Vagina (tissue), 2 donors: Measurements from ENCODE around the gene KCNA5. TPM values are rescaled to one million over a fixed set of nuclear protein-coding genes. Genes with fewer than 3 reads are reported as not detected.
A peak's percentile ranks its signal among the peaks of the same experiment; 100 is the strongest.

Source experiments
- DNase-seq, 2 donors: peaks; one replicate each; pipeline ENCODE4 v3.0.0-alpha.2; 2017; ENCODE audit errors: extremely low spot score in 2 of 2
- H3K27ac ChIP-seq: fragments of 200-600 bp; sonication (generic); one replicate; pipeline ENCODE4 v1.5.1; 2019
- H3K27me3 ChIP-seq: fragments of 200-600 bp; sonication (generic); one replicate; pipeline ENCODE4 v1.5.1; 2019
- H3K36me3 ChIP-seq, 2 donors: fragments of 200-600 bp; sonication (generic); one replicate each; pipeline ENCODE4 v1.5.1; 2017 to 2019
- H3K4me1 ChIP-seq: fragments of 200-600 bp; sonication (generic); one replicate; pipeline ENCODE4 v1.5.1; 2019
- H3K4me3 ChIP-seq, 2 donors: fragments of 200-600 bp; sonication (generic); 1 replicate in 1 of 2; 2 replicates in 1 of 2; pipeline ENCODE4 v1.5.1; 2016 to 2019
- H3K9me3 ChIP-seq: fragments of 200-600 bp; sonication (generic); one replicate; pipeline ENCODE4 v1.5.1; 2019
- POLR2A ChIP-seq, 2 donors: fragments of 450-650 bp; IDR thresholded peaks; one replicate each; pipeline ENCODE4 v1.6.1; 2017; ENCODE audit warnings: antibody characterized with exemption in 2 of 2, mild to moderate bottlenecking in 2 of 2, moderate library complexity in 2 of 2
- POLR2AphosphoS5 ChIP-seq, 2 donors: sonication (generic); formaldehyde crosslinking; IDR thresholded peaks; one replicate each; pipeline ENCODE4 v1.9.0; 2017; ENCODE audit warnings: antibody characterized with exemption in 2 of 2, mild to moderate bottlenecking in 2 of 2, low read depth in 1 of 2; ENCODE audit not compliant: insufficient read depth in 1 of 2
- intact Hi-C: fragments of 100-400 bp; cut with DNase I; formaldehyde crosslinking; loops from one replicate; pipeline ENCODE4 v1.15.1; 2023
- total RNA-seq: library from RNA; depleted of rRNA; stranded (reverse); fragments of >200 nt; gene quantifications from one replicate; pipeline ENCODE4 v1.2.3, GENCODE V29; 2016
- TF ChIP-seq, protein P1 (sequence below), 3 experiments: fragments of 450-650 bp in 2 of 3; fragments of 200-600 bp in 1 of 3; sonication (generic) in 1 of 3; IDR thresholded peaks; one replicate each; pipeline ENCODE4 v1.5.1; 2017 to 2019; ENCODE audit warnings: antibody characterized with exemption in 3 of 3, mild to moderate bottlenecking in 2 of 3, moderate library complexity in 2 of 3

The KCNA5 gene
- total RNA-seq, 1 donor from 2014 or later: not detected

- no peaks in the 10 kb centered on the region for H3K36me3 ChIP-seq
- H3K4me3 ChIP-seq: no peak overlapping the region
- TF ChIP-seq, protein P1, sequence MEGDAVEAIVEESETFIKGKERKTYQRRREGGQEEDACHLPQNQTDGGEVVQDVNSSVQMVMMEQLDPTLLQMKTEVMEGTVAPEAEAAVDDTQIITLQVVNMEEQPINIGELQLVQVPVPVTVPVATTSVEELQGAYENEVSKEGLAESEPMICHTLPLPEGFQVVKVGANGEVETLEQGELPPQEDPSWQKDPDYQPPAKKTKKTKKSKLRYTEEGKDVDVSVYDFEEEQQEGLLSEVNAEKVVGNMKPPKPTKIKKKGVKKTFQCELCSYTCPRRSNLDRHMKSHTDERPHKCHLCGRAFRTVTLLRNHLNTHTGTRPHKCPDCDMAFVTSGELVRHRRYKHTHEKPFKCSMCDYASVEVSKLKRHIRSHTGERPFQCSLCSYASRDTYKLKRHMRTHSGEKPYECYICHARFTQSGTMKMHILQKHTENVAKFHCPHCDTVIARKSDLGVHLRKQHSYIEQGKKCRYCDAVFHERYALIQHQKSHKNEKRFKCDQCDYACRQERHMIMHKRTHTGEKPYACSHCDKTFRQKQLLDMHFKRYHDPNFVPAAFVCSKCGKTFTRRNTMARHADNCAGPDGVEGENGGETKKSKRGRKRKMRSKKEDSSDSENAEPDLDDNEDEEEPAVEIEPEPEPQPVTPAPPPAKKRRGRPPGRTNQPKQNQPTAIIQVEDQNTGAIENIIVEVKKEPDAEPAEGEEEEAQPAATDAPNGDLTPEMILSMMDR (IDR thresholded peaks at IDR 0.05): no peak
- TF ChIP-seq POLR2A (IDR thresholded peaks at IDR 0.05): no peak
- TF ChIP-seq POLR2AphosphoS5 (IDR thresholded peaks at IDR 0.05; ENCODE audit: insufficient read depth in 1 of 2, low read depth in 1 of 2): no peak
- DNase-seq: no peak
- H3K27me3 ChIP-seq: no peaks in the 10 kb centered on the region
- H3K9me3 ChIP-seq: no peaks in the 10 kb centered on the region
- no peak overlapping the region for H3K27ac ChIP-seq
- no peaks in the 10 kb centered on the region for H3K4me1 ChIP-seq
- intact Hi-C loops: no loop called here
These were observed 4.8 kb upstream of the KCNA5 start for GRCh38 chr12:5038781-5039311.

DNA sequence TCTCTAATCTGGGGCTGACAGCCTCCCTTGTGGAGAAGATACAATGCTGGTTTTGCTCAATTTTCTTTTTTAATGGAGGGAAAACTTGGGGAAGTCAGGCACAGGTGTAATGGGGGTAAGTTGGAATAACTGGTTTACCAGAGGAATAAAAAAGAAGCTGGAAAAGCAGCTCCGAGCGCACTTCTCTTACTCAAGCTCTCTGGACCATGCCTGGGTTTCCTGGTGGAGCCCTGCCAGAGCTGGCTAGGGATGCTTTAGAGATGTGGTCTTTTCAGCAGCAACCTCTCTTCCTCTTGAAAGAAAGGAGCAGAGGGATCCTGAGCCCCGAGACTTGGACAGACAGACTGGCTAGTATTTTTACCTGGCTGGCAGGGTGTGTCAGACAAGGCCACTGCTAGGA, 3.9 kb upstream of the KCNA5 start:
- Histone ChIP-seq H3K4me1 (no peaks in the 10 kb centered on the region), H3K36me3 (no peaks in the 10 kb centered on the region), H3K9me3 (no peaks in the 10 kb centered on the region), H3K27me3 (no peaks in the 10 kb centered on the region), H3K27ac (no peak overlapping the region), H3K4me3 (no peak overlapping the region)
- intact Hi-C loops: no loop called here
- DNase-seq: no peak
- TF ChIP-seq POLR2AphosphoS5 (IDR thresholded peaks at IDR 0.05; ENCODE audit: insufficient read depth in 1 of 2, low read depth in 1 of 2): no peak
- TF ChIP-seq POLR2A (IDR thresholded peaks at IDR 0.05): no peak
- TF ChIP-seq, protein P1 (IDR thresholded peaks at IDR 0.05): no peak

DNA sequence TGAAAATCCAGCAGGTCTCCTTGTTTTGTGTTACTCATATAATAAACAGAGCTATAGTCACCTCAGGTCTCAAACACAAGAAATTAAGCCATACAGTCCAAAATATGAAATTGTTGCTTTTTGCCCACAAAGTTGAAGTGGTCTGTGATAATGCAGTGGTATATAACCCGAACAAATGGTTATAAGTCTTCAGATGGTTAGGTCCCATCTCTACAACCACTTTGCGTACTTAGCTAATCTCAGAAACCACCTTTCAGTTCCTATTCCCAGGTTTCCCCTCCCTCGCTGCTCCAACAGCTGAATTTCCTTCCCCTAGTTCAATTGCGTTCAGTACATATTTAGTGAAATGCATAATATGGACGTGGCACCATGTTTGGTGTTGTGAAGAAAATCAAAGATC, 3.3 kb upstream of the KCNA5 start:
- no peaks in the 10 kb centered on the region for H3K9me3 ChIP-seq
- H3K27me3 ChIP-seq: no peaks in the 10 kb centered on the region
- no peaks in the 10 kb centered on the region for H3K36me3 ChIP-seq
- H3K4me1 ChIP-seq: no peaks in the 10 kb centered on the region
- no peak for DNase-seq
- TF ChIP-seq, protein P1 (IDR thresholded peaks at IDR 0.05): no peak
- H3K27ac ChIP-seq: no peak overlapping the region
- intact Hi-C loops: no loop called here
- no peak overlapping the region for H3K4me3 ChIP-seq

DNA sequence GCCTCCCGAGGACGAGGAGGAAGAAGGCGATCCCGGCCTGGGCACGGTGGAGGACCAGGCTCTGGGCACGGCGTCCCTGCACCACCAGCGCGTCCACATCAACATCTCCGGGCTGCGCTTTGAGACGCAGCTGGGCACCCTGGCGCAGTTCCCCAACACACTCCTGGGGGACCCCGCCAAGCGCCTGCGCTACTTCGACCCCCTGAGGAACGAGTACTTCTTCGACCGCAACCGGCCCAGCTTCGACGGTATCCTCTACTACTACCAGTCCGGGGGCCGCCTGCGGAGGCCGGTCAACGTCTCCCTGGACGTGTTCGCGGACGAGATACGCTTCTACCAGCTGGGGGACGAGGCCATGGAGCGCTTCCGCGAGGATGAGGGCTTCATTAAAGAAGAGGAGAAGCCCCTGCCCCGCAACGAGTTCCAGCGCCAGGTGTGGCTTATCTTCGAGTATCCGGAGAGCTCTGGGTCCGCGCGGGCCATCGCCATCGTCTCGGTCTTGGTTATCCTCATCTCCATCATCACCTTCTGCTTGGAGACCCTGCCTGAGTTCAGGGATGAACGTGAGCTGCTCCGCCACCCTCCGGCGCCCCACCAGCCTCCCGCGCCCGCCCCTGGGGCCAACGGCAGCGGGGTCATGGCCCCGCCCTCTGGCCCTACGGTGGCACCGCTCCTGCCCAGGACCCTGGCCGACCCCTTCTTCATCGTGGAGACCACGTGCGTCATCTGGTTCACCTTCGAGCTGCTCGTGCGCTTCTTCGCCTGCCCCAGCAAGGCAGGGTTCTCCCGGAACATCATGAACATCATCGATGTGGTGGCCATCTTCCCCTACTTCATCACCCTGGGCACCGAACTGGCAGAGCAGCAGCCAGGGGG, 979 bp downstream of the KCNA5 start:
- no peaks in the 10 kb centered on the region for H3K27me3 ChIP-seq
- no peaks in the 10 kb centered on the region for H3K9me3 ChIP-seq
- TF ChIP-seq POLR2AphosphoS5 (IDR thresholded peaks at IDR 0.05; ENCODE audit: insufficient read depth in 1 of 2, low read depth in 1 of 2) (no peak), POLR2A (IDR thresholded peaks at IDR 0.05) (no peak)
- TF ChIP-seq, protein P1 (IDR thresholded peaks at IDR 0.05): no peak
- intact Hi-C loops: no loop called here
- H3K36me3 ChIP-seq: no peaks in the 10 kb centered on the region
- no peak for DNase-seq
- H3K4me1 ChIP-seq: no peaks in the 10 kb centered on the region
- H3K27ac ChIP-seq: no peak overlapping the region
- peak overlapping the region; percentile 1 to 3 for H3K4me3 ChIP-seq

GRCh38 chr12:5047094-5047493, 3.4 kb downstream of the KCNA5 start:
- Histone ChIP-seq H3K4me1 (no peaks in the 10 kb centered on the region), H3K36me3 (no peaks in the 10 kb centered on the region), H3K9me3 (no peaks in the 10 kb centered on the region), H3K4me3 (no peak overlapping the region), H3K27me3 (no peaks in the 10 kb centered on the region), H3K27ac (no peak overlapping the region)
- intact Hi-C loops: no loop called here
- no peak for DNase-seq
- TF ChIP-seq POLR2A (IDR thresholded peaks at IDR 0.05): no peak
- no peak for TF ChIP-seq POLR2AphosphoS5 (IDR thresholded peaks at IDR 0.05; ENCODE audit: insufficient read depth in 1 of 2, low read depth in 1 of 2)
- TF ChIP-seq, protein P1 (IDR thresholded peaks at IDR 0.05): no peak
